CD8-positive, alpha-beta memory T cell (primary cell): Measurements from ENCODE around the gene LHFPL3. TPM values are rescaled to one million over a fixed set of nuclear protein-coding genes. Genes with fewer than 3 reads are reported as not detected.

ENCODE experiments used
- CTCF ChIA-PET: fragments of 350-600 bp; sonication (Branson Sonifier 250); formaldehyde crosslinking; loops from one replicate; lab custom pipeline; 2021; ENCODE audit warnings: antibody characterized with exemption; lab: Charles Lee
- POLR2A ChIA-PET: fragments of 350-600 bp; sonication (Branson Sonifier 250); formaldehyde crosslinking; loops from one replicate; lab custom pipeline; 2021; ENCODE audit warnings: antibody characterized with exemption; lab: Charles Lee
- DNase-seq, 5 donors: peaks; one replicate each; pipeline versions ENCODE4 v3.0.0 to v3.0.0-alpha.2; 2020 to 2022; ENCODE audit warnings: mixed read lengths in 1 of 5
- H3K27ac ChIP-seq: one replicate; pipeline ENCODE4 v1.7.0; 2013; ENCODE audit warnings: low read depth, mild to moderate bottlenecking, low read length, moderate library complexity
- H3K27me3 ChIP-seq: 2 replicates; pipeline ENCODE4 v1.7.0; 2013; ENCODE audit warnings: low read length, mild to moderate bottlenecking; ENCODE audit not compliant: insufficient read depth, poor library complexity, severe bottlenecking
- H3K36me3 ChIP-seq: 2 replicates; pipeline ENCODE4 v1.7.0; 2013; ENCODE audit warnings: mild to moderate bottlenecking, low read length, moderate library complexity; ENCODE audit not compliant: insufficient read depth
- H3K4me1 ChIP-seq: 2 replicates; pipeline ENCODE4 v1.7.0; 2013; ENCODE audit warnings: mild to moderate bottlenecking, low read length, moderate library complexity; ENCODE audit not compliant: insufficient read depth
- H3K4me3 ChIP-seq: 2 replicates; pipeline ENCODE4 v1.7.0; 2013; ENCODE audit warnings: mild to moderate bottlenecking, low read length
- H3K9me3 ChIP-seq: 2 replicates; pipeline ENCODE4 v1.7.0; 2013; ENCODE audit warnings: mild to moderate bottlenecking, low read length
- H3K27ac Mint-ChIP-seq, 8 donors: one replicate each; pipeline ENCODE4 v1.8.0; 2020 to 2021; ENCODE audit warnings: mixed read lengths in 8 of 8, mild to moderate bottlenecking in 6 of 8, inconsistent platforms in 3 of 8, moderate library complexity in 3 of 8
- H3K27me3 Mint-ChIP-seq, 2 donors: one replicate each; pipeline ENCODE4 v1.8.0; 2020 to 2021; ENCODE audit warnings: mixed read lengths in 2 of 2, mild to moderate bottlenecking in 1 of 2, moderate library complexity in 1 of 2
- H3K36me3 Mint-ChIP-seq, 3 donors: one replicate each; pipeline ENCODE4 v1.8.0; 2020 to 2021; ENCODE audit warnings: mixed read lengths in 3 of 3, inconsistent platforms in 1 of 3, mild to moderate bottlenecking in 1 of 3
- H3K4me1 Mint-ChIP-seq, 3 donors: one replicate each; pipeline ENCODE4 v1.8.0; 2020 to 2021; ENCODE audit warnings: mixed read lengths in 3 of 3, inconsistent platforms in 1 of 3, mild to moderate bottlenecking in 1 of 3
- H3K4me3 Mint-ChIP-seq, 7 donors: one replicate each; pipeline ENCODE4 v1.8.0; 2020 to 2021; ENCODE audit warnings: mixed read lengths in 7 of 7, mild to moderate bottlenecking in 6 of 7, moderate library complexity in 4 of 7, inconsistent platforms in 2 of 7
- H3K9me3 Mint-ChIP-seq, 5 donors: one replicate each; pipeline ENCODE4 v1.8.0; 2020 to 2022; ENCODE audit warnings: mixed read lengths in 5 of 5, mild to moderate bottlenecking in 3 of 5, moderate library complexity in 2 of 5, inconsistent platforms in 1 of 5
- polyA plus RNA-seq: library from polyadenylated mRNA; unstranded; fragments of 300-500 nt; fragmentation: Illumina TruSeq; gene quantifications from one replicate; pipeline ENCODE4 v1.2.3, GENCODE V29; 2021
- total RNA-seq, 2 experiments: library from RNA; stranded (reverse); gene quantifications; one replicate each; pipeline ENCODE4 v1.2.3, GENCODE V29; 2021

LHFPL3 gene
- total and polyA plus RNA-seq, 3 experiments from 2014 or later: not detected

GRCh38 chr7:104790440-104790839, 462.0 kb downstream of the LHFPL3 start:
- Mint-ChIP-seq H3K4me1 (no peaks in the 10 kb centered on the region), H3K27me3 (peaks cover 6 to 48% of the 10 kb centered on the region in 2 donors), H3K4me3 (no peak overlapping the region), H3K9me3 (no peaks in the 10 kb centered on the region), H3K36me3 (no peaks in the 10 kb centered on the region), H3K27ac (no peak overlapping the region)
- Histone ChIP-seq H3K4me1 (no peaks in the 10 kb centered on the region), H3K27me3 (peaks cover 5% of the 10 kb centered on the region), H3K9me3 (no peaks in the 10 kb centered on the region), H3K4me3 (no peak overlapping the region), H3K27ac (no peak overlapping the region), H3K36me3 (no peaks in the 10 kb centered on the region)
- no peak for DNase-seq
- ChIA-PET CTCF (no interaction called here), POLR2A (no interaction called here)

- CTCF ChIA-PET: no interaction called here
- no peaks in the 10 kb centered on the region for H3K4me1 ChIP-seq
- no peak for DNase-seq
Measured at GRCh38 chr7:104791080-104791479, 462.7 kb downstream of the LHFPL3 start.

GRCh38 chr7:104793066-104793465, 464.7 kb downstream of the LHFPL3 start:
- no peaks in the 10 kb centered on the region for H3K9me3 ChIP-seq
- Mint-ChIP-seq H3K4me3 (no peak overlapping the region), H3K27ac (no peak overlapping the region), H3K9me3 (no peaks in the 10 kb centered on the region), H3K36me3 (no peaks in the 10 kb centered on the region), H3K27me3 (peaks cover 8 to 52% of the 10 kb centered on the region in 2 donors), H3K4me1 (no peaks in the 10 kb centered on the region)
- ChIA-PET CTCF (no interaction called here), POLR2A (no interaction called here)
- H3K4me1 ChIP-seq: no peaks in the 10 kb centered on the region
- H3K27ac ChIP-seq: no peak overlapping the region
- H3K27me3 ChIP-seq: peaks cover 5% of the 10 kb centered on the region
- H3K4me3 ChIP-seq: no peak overlapping the region
- DNase-seq: no peak
- H3K36me3 ChIP-seq: no peaks in the 10 kb centered on the region

More at GRCh38 chr7:104791080-104791479, 462.7 kb downstream of the LHFPL3 start:
- H3K4me3 Mint-ChIP-seq: no peak overlapping the region
- H3K9me3 ChIP-seq: no peaks in the 10 kb centered on the region
- H3K9me3 Mint-ChIP-seq: no peaks in the 10 kb centered on the region
- POLR2A ChIA-PET: no interaction called here
- H3K27me3 ChIP-seq: peaks cover 5% of the 10 kb centered on the region
- no peaks in the 10 kb centered on the region for H3K4me1 Mint-ChIP-seq
- H3K4me3 ChIP-seq: no peak overlapping the region
- no peaks in the 10 kb centered on the region for H3K36me3 ChIP-seq
- peaks cover 6 to 48% of the 10 kb centered on the region in 2 donors for H3K27me3 Mint-ChIP-seq
- no peak overlapping the region for H3K27ac Mint-ChIP-seq
- no peaks in the 10 kb centered on the region for H3K36me3 Mint-ChIP-seq
- no peak overlapping the region for H3K27ac ChIP-seq

DNA sequence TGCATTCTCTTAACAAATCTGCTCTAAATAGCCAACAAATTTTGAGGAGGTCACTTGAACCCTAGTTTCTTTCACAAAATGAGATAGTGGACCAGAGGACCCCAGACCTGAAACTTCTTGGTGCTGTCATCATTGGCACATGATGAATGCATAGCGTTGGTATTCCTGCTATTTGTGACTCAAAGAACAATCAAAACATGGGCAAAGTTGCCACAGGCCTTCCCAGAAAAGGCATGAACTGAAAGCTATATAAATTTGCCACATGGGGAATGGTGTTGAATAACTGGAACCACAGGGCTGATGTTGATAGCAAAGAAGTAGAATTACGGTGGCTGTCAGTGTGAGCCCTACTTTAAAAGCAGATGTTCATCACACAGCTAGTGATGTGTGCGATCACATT, 465.8 kb downstream of the LHFPL3 start:
- Mint-ChIP-seq H3K27ac (no peak overlapping the region), H3K4me1 (no peaks in the 10 kb centered on the region), H3K9me3 (no peaks in the 10 kb centered on the region), H3K36me3 (no peaks in the 10 kb centered on the region), H3K27me3 (peaks cover 8 to 52% of the 10 kb centered on the region in 2 donors), H3K4me3 (no peak overlapping the region)
- H3K4me3 ChIP-seq: no peak overlapping the region
- ChIA-PET POLR2A (interaction anchor here (1.0 kb wide), 1 partner anchor 10 kb away, joined by 3 read pairs; no protein-coding TSS in a partner anchor), CTCF (no interaction called here)
- H3K9me3 ChIP-seq: no peaks in the 10 kb centered on the region
- H3K4me1 ChIP-seq: no peaks in the 10 kb centered on the region
- H3K27me3 ChIP-seq: peaks cover 5% of the 10 kb centered on the region
- no peak for DNase-seq
- H3K36me3 ChIP-seq: no peaks in the 10 kb centered on the region
- no peak overlapping the region for H3K27ac ChIP-seq

DNA sequence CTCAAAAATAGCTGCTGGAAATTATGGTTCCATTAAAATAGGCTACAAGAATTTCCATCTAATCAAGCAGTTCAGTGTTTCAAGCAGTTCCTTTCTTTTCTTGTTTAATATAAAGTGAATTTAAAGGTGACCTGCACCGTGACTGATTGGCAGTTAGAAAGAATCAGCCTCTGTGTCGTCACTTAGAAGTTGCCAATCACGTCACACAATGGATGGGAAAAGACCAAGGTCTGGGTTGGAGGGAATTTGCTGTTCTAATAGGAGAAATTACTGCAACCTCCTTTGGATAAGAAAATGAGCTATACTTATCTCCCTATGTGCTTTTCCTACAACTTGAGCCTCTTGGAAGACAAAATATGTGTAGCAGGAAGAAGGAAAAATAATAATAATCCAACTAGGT, 466.2 kb downstream of the LHFPL3 start:
- H3K27me3 Mint-ChIP-seq: peaks cover 7 to 53% of the 10 kb centered on the region in 2 donors
- H3K9me3 Mint-ChIP-seq: no peaks in the 10 kb centered on the region
- no peak overlapping the region for H3K4me3 ChIP-seq
- H3K36me3 ChIP-seq: no peaks in the 10 kb centered on the region
- peaks cover 5% of the 10 kb centered on the region for H3K27me3 ChIP-seq
- CTCF ChIA-PET: no interaction called here
- no peak overlapping the region for H3K4me3 Mint-ChIP-seq
- no peaks in the 10 kb centered on the region for H3K4me1 ChIP-seq
- H3K36me3 Mint-ChIP-seq: no peaks in the 10 kb centered on the region
- H3K9me3 ChIP-seq: no peaks in the 10 kb centered on the region
- H3K27ac ChIP-seq: no peak overlapping the region
- DNase-seq: no peak
- POLR2A ChIA-PET: interaction anchor here (1.0 kb wide), 1 partner anchor 11 kb away, joined by 3 read pairs; no protein-coding TSS in a partner anchor
- H3K27ac Mint-ChIP-seq: no peak overlapping the region
- H3K4me1 Mint-ChIP-seq: no peaks in the 10 kb centered on the region

DNA sequence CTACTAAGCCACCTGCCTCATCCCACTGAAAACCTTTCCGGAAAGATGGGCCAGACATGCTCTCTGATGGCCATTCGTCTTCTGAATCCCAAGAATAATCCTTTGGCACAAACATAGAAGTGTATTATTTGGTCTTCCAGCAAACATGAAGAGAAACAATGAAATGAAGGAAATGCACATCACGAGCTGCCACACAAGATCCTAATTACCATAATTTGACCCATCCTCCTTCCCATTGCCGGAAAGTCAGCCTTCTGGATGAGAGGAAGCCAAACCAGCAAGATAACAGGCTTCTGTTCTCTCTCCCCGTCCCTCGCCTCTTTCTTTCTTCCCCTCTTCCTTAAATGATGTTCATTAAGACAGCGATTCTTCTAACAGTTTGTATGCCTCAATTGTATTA, 466.7 kb downstream of the LHFPL3 start:
- Mint-ChIP-seq H3K4me3 (no peak overlapping the region), H3K9me3 (no peaks in the 10 kb centered on the region), H3K27ac (no peak overlapping the region), H3K4me1 (no peaks in the 10 kb centered on the region), H3K36me3 (no peaks in the 10 kb centered on the region), H3K27me3 (peaks cover 6 to 52% of the 10 kb centered on the region in 2 donors)
- no peak overlapping the region for H3K4me3 ChIP-seq
- no peaks in the 10 kb centered on the region for H3K36me3 ChIP-seq
- no peak overlapping the region for H3K27ac ChIP-seq
- no peak for DNase-seq
- H3K9me3 ChIP-seq: no peaks in the 10 kb centered on the region
- no peaks in the 10 kb centered on the region for H3K4me1 ChIP-seq
- POLR2A ChIA-PET: no interaction called here
- H3K27me3 ChIP-seq: peaks cover 5% of the 10 kb centered on the region
- CTCF ChIA-PET: no interaction called here

DNA sequence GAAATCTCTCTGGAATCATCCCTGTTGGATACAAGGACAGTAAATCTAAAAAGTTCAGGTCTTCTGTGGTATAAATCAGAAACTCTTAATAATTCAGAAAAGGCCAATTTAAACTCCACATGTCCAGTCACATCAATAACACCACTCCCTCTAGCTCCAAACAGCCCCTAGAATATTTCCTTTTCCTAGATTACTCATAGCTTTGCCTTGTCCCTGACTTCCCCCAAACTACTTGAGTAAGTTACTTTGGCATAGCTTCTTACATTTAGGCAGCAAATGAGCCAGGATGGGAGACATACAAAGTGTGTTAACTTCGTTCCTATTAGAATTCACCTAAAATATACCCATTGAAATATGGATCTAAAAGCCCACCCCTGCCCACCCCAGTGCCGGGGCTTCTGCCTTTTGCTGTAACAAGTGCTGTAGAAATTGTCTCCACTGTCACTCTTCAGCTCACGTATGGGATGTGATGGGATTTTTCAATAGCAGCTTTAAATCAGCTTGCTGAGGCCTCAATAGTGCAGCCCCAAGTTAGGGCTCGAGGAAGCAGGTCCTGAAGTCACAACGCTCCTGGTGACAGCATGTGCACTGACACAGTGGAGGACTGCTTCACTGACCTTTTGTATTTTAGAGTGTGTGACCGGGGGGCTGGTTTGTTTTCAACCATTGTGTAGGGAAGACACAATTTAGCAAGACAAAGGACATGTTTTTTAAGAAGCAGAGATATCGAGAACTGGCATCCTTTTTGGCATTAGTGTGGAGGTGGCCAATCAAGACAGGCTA, 467.4 kb downstream of the LHFPL3 start:
- no peaks in the 10 kb centered on the region for H3K4me1 Mint-ChIP-seq
- H3K9me3 Mint-ChIP-seq: no peaks in the 10 kb centered on the region
- no peak overlapping the region for H3K4me3 Mint-ChIP-seq
- Histone ChIP-seq H3K4me3 (no peak overlapping the region), H3K9me3 (no peaks in the 10 kb centered on the region), H3K4me1 (no peaks in the 10 kb centered on the region), H3K27me3 (peaks cover 5% of the 10 kb centered on the region), H3K27ac (no peak overlapping the region), H3K36me3 (no peaks in the 10 kb centered on the region)
- ChIA-PET POLR2A (no interaction called here), CTCF (no interaction called here)
- no peak for DNase-seq
- peaks cover 6 to 53% of the 10 kb centered on the region in 2 donors for H3K27me3 Mint-ChIP-seq
- no peaks in the 10 kb centered on the region for H3K36me3 Mint-ChIP-seq
- no peak overlapping the region for H3K27ac Mint-ChIP-seq

- H3K4me3 Mint-ChIP-seq: no peak overlapping the region
- H3K27me3 ChIP-seq: no peaks in the 10 kb centered on the region
- H3K4me1 Mint-ChIP-seq: no peaks in the 10 kb centered on the region
- DNase-seq: no peak
- no peaks in the 10 kb centered on the region for H3K36me3 ChIP-seq
- H3K4me1 ChIP-seq: no peaks in the 10 kb centered on the region
- H3K9me3 Mint-ChIP-seq: no peaks in the 10 kb centered on the region
- peaks cover 2 to 35% of the 10 kb centered on the region in 2 donors for H3K27me3 Mint-ChIP-seq
- no peak overlapping the region for H3K4me3 ChIP-seq
- POLR2A ChIA-PET: no interaction called here
- H3K27ac ChIP-seq: no peak overlapping the region
- CTCF ChIA-PET: no interaction called here
- no peaks in the 10 kb centered on the region for H3K36me3 Mint-ChIP-seq
- no peak overlapping the region for H3K27ac Mint-ChIP-seq
- no peaks in the 10 kb centered on the region for H3K9me3 ChIP-seq
Measured at GRCh38 chr7:104800307-104800706, 471.9 kb downstream of the LHFPL3 start.
